IMR-90 (cell line): ENCODE measurements around the gene MEGF11.

ENCODE experiments used
- MAFK ChIP-seq: IDR thresholded peaks from 2 replicates; pipeline ENCODE4 v1.6.1; 2012; ENCODE audit warnings: low read depth, low read length, improper control_type of control experiment
- POLR2A ChIP-seq: IDR thresholded peaks from 2 replicates; pipeline ENCODE4 v1.6.1; 2012; ENCODE audit warnings: mild to moderate bottlenecking, low read depth, low read length
- SMC3 ChIP-seq: fragments of 150-350 bp; IDR thresholded peaks from 2 replicates; pipeline ENCODE4 v1.6.1; 2016; ENCODE audit warnings: low read depth, mild to moderate bottlenecking, antibody characterized with exemption, low read length, moderate library complexity
- TF ChIP-seq, protein P1 (sequence below): conservative IDR thresholded peaks from 2 replicates; pipeline ENCODE4 v1.5.1; 2012; ENCODE audit warnings: mild to moderate bottlenecking, low read depth, low read length, improper control_type of control experiment

DNA sequence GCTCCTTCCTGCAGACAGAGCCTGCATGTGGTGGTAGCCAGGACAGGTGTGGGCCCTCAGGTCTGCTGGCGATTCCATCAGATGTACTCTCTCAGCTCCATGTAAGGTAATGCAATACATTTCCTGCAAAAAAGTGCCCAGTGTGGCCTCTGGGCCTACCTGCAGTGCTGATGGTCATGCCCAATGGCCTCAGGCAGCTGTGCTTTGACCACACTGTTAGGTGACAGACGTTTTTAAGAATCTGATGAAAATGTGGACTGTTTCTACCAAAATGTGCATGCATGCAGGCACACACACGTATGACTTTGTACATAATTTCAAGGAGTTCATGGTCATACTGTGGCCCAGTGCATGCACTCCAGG, 231.4 kb downstream of the MEGF11 start:
- TF ChIP-seq, protein P1, sequence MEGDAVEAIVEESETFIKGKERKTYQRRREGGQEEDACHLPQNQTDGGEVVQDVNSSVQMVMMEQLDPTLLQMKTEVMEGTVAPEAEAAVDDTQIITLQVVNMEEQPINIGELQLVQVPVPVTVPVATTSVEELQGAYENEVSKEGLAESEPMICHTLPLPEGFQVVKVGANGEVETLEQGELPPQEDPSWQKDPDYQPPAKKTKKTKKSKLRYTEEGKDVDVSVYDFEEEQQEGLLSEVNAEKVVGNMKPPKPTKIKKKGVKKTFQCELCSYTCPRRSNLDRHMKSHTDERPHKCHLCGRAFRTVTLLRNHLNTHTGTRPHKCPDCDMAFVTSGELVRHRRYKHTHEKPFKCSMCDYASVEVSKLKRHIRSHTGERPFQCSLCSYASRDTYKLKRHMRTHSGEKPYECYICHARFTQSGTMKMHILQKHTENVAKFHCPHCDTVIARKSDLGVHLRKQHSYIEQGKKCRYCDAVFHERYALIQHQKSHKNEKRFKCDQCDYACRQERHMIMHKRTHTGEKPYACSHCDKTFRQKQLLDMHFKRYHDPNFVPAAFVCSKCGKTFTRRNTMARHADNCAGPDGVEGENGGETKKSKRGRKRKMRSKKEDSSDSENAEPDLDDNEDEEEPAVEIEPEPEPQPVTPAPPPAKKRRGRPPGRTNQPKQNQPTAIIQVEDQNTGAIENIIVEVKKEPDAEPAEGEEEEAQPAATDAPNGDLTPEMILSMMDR = no peak
- TF ChIP-seq POLR2A (no peak), SMC3 (no peak), MAFK (no peak)
